ENCODE measurements around the gene ZNF280D. TPM values are rescaled to one million over a fixed set of nuclear protein-coding genes. Genes with fewer than 3 reads are reported as not detected.

The ZNF280D gene
- total and polyA plus RNA-seq, 2 of the 4 experiments (the other 2 are of a cell fraction), result 8.3 to 21.0 TPM

- no peak overlapping the region for H4K5ac ChIP-seq (ENCODE audit: low read depth, low read length)
- WGBS, 2 experiments (ENCODE audit: extremely low coverage in 2 of 2, insufficient read length in 1 of 2), result 100% methylated on average over 1 of the region's 2 CpGs; no CpG with 5 or more reads in 1 of the 2 experiments
- H2BK120ac ChIP-seq (ENCODE audit: low read depth, low read length), result no peak overlapping the region
- POLR2A ChIA-PET (ENCODE audit: unreplicated experiment), result no interaction called here
- CTCF ChIA-PET, result no interaction called here
- no peak overlapping the region for H2AFZ ChIP-seq (replicated peaks; ENCODE audit: low read length, poor library complexity)
- H3K18ac ChIP-seq (ENCODE audit: low read depth, low read length), result no peak overlapping the region
- no peak overlapping the region for H2BK15ac ChIP-seq (ENCODE audit: low read depth, low read length)
- BruUV-seq (replicated peaks), result no TSS peak
- no peak for TF ChIP-seq RFX5 (IDR thresholded peaks at IDR 0.05; ENCODE audit: low read depth, low read length)
- TF ChIP-seq RAD21 (IDR thresholded peaks at IDR 0.05; ENCODE audit: low read length), result no peak
- TF ChIP-seq MAFK (IDR thresholded peaks at IDR 0.05; ENCODE audit: low read depth, low read length), result no peak
- no peak for TF ChIP-seq FOS (IDR thresholded peaks at IDR 0.05; ENCODE audit: low read depth, low read length)
- no peak for TF ChIP-seq POLR2A (IDR thresholded peaks at IDR 0.05; ENCODE audit: low read depth, low read length)
- TF ChIP-seq MAZ (IDR thresholded peaks at IDR 0.05; ENCODE audit: borderline replicate concordance, low read depth, low read length), result no peak
- TF ChIP-seq SMC3 (IDR thresholded peaks at IDR 0.05; ENCODE audit: low read depth, low read length), result no peak
- TF ChIP-seq CTCF (conservative IDR thresholded peaks at IDR 0.05; ENCODE audit: low read depth, low read length), result no peak
- no peak for TF ChIP-seq USF2 (IDR thresholded peaks at IDR 0.05; ENCODE audit: low read depth, low read length)
- TF ChIP-seq MXI1 (IDR thresholded peaks at IDR 0.05; ENCODE audit: borderline replicate concordance, low read depth, low read length), result no peak
- TF ChIP-seq, protein P1, sequence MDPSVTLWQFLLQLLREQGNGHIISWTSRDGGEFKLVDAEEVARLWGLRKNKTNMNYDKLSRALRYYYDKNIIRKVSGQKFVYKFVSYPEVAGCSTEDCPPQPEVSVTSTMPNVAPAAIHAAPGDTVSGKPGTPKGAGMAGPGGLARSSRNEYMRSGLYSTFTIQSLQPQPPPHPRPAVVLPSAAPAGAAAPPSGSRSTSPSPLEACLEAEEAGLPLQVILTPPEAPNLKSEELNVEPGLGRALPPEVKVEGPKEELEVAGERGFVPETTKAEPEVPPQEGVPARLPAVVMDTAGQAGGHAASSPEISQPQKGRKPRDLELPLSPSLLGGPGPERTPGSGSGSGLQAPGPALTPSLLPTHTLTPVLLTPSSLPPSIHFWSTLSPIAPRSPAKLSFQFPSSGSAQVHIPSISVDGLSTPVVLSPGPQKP (IDR thresholded peaks at IDR 0.05; ENCODE audit: borderline replicate concordance, low read depth, low read length), result no peak
- TF ChIP-seq BHLHE40 (IDR thresholded peaks at IDR 0.05; ENCODE audit: low read depth, low read length), result no peak
- no peak overlapping the region for H3K9ac ChIP-seq (ENCODE audit: low read depth, low read length)
- intact Hi-C loops (cut with micrococcal nuclease) (no loop called here), dilution Hi-C loops (cut with HindIII; ENCODE audit: low sequenced_read_pairs, unreplicated experiment) (no loop called here), in situ Hi-C loops (cut with MboI; ENCODE audit: low sequenced_read_pairs) (no loop called here)
- H2AK9ac ChIP-seq (replicated peaks; ENCODE audit: low read depth, low read length, poor library complexity), result no peak overlapping the region
- DNase-seq, result no peak
- H3K27me3 ChIP-seq (ENCODE audit: control insufficient read depth, insufficient read depth, low read length), result no peaks in the 10 kb centered on the region
- no peak overlapping the region for H2BK20ac ChIP-seq (ENCODE audit: low read depth, low read length)
- no peak overlapping the region for H2BK5ac ChIP-seq (ENCODE audit: low read depth, low read length, poor library complexity, severe bottlenecking)
- no peaks in the 10 kb centered on the region for H3K79me1 ChIP-seq (ENCODE audit: low read depth in 1 of 2, low read length in 2 of 2)
- H3K27ac ChIP-seq (ENCODE audit: insufficient read depth, low read length), result no peak overlapping the region
- no peak overlapping the region for H3K4me3 ChIP-seq (ENCODE audit: insufficient read depth, low read depth, low read length)
- no peak overlapping the region for H3K56ac ChIP-seq (ENCODE audit: extremely low read depth, insufficient read depth, low read length)
- H4K91ac ChIP-seq (ENCODE audit: insufficient read depth, low read depth, low read length), result no peak overlapping the region
- no peak overlapping the region for H3K4ac ChIP-seq (ENCODE audit: low read depth, low read length)
- no peaks in the 10 kb centered on the region for H3K9me3 ChIP-seq (ENCODE audit: control insufficient read depth, insufficient read depth, low read length)
- no peak for ATAC-seq (ENCODE audit: low read depth)
- H3K14ac ChIP-seq (replicated peaks; ENCODE audit: low read depth, low read length), result no peak overlapping the region
- H3K9me1 ChIP-seq (ENCODE audit: insufficient read depth, low read length), result no peaks in the 10 kb centered on the region
- H4K8ac ChIP-seq (ENCODE audit: low read depth in 2 of 2, low read length in 2 of 2), result no peak overlapping the region
- H3K4me2 ChIP-seq (ENCODE audit: low read depth, low read length), result no peak overlapping the region
- H2AK5ac ChIP-seq (ENCODE audit: low read depth, low read length), result no peak overlapping the region
- no peaks in the 10 kb centered on the region for H4K20me1 ChIP-seq (ENCODE audit: insufficient read depth, low read length)
- H3K23ac ChIP-seq (ENCODE audit: low read depth, low read length), result no peak overlapping the region
- peaks cover 5% of the 10 kb centered on the region for H3K36me3 ChIP-seq (ENCODE audit: control insufficient read depth, insufficient read depth, low read length)
- no peaks in the 10 kb centered on the region for H3K4me1 ChIP-seq (ENCODE audit: control insufficient read depth, insufficient read depth, low read length)
Measured at GRCh38 chr15:56648311-56648710, 85.0 kb downstream of the ZNF280D start.
